Putamen (tissue), 1 donor: ENCODE results near the gene BST1.
A peak's percentile ranks its signal among the peaks of the same experiment; 100 is the strongest.

ENCODE experiments used
- DNase-seq: peaks from one replicate; pipeline ENCODE4 v3.0.0-alpha.2; 2016; ENCODE audit warnings: low spot score

Gene BST1

DNA sequence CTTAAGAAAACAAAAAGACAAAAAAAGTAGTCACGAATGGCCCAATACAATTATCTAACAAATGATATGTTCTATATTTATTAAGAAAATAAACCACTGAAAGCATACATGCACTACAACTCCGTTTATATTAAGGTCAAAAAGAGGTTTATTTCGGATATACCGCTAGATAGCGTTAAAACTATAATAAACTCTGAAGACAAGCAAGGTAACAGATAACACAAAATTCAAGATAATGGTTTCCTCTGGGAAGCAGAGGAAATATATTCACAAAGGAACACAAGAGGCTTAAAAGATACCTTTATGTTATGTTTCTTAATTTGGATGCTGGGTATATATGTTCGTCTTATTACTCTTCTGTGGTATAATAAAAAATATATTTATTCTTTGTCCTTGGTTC, 26.0 kb upstream of the BST1 start:
- DNase-seq, result no peak

DNA sequence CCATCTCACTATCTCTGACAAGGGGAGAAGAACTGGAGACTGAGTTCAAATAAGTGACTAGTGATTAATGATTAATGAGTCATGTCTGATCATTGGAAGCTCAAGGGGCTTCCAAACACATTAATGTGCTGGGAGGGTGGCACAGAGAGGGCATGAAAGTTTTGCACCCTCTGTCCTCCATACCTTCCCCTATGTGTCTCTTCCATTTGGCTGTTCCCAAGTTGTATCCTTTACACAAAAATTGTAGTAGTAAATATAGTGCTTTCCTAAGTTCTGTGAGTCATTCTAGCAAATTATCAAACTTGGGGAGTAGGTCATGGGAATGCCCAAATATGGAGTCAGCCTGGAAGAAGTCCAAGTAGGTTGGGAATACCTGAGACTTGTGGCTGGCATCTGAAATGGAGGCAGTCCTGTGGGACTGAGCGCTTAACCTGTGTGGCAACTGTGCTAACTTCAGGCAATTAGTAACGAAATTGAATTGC, 25.3 kb upstream of the BST1 start:
- DNase-seq, result no peak

DNA sequence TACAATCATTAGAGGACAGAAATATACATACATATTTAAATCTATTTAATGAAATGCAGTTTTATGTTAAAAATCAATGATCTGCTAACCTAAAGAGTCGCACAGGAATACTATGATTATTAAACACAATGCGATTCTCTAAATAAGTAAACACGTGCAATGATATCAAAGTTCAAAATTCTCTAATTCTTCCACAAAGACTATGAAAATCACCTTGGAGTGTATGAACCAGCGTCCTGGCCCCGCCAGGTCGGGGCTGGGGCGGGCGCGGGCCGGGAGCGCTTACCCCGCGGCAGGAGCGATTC, 21.8 kb upstream of the BST1 start:
- no peak for DNase-seq

DNA sequence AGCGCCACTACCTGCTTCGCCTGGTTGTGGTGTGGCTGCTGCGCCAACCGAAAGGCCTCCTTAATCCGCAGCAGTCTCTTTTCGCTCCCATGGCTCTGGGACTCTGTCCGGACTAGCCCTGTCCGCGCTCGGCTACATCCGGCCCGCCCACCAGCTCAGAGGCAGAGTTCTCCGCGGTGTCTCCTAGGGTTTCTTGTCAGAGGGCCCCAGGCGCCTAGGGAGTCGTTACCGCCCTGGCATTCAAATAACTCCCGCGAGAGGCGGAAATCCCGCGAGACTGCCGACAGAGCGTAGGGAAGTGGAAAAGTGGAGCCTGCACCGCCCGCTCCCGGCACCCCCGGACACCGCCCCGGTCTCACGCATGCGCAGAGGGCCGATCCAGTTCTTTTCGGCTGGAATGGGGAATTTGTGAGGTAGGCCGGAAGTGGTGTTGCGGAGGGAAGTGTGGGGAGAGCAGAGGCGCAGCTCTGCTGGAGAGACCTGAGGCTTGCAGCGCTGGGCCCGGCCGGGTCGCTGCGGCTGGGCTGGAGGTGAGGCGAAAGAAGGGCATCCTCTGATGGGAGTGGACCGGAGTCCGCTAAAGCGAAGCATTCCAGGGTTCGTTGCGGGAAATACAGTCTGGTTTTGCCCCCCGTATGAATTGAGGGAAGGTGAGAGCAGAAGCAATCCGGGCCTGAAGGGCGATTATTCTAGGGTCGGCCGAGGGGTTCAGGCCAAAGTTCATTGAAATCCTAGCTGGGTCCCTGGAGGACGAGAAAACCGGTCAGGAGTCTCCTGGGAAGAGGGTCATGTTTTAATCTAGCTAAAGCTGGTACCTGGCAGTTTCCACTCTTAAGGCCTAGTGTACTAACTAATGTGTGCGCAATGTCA, 21.3 kb upstream of the BST1 start, which contains the start of gene FAM200B:
Gene FAM200B (plus strand): TSS at position 456 of the 870 bp plus-strand sequence. CDS start 5,151 bp downstream, outside the sequence.
- peak; percentile 98 for DNase-seq

DNA sequence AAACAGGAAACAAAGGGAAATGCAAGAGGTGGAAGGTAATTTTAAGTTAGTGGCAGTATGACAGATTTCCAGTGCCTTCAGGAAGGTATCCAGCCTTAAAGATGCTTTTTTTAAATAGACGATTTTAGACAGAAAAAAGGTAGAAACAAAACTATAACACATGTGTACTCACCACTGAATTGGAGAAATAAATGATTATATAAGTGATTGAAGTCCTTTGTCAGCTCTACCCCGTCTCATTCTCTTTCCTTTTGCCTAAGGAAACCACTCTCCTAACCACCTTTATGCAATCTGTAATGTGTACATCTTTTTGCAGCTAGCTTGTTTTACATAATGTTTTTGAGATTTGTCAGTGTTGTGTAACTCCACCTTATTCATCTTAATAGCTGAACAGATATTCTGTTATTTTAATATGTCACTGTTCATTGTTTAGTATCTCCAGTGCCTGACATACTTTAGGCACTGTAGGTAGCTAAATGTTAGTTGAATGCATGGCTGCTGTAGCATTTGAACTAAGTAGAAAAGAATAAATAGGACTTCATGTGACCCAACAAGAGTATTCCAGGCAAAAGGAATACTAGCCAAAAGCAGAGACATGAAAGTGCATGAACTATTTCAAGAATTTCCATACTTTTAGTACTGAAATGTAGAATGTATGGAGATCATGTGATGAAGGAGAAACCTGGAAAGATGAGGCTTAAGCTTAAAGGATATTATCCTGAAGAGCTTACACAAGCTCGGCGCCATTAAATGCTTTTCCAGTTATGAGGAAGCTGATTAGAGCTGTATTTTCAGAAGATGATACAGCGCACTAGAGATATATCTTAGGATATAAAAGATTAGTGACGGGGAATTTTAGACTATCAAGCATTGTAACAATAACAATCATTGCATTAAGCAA, 20.4 kb upstream of the BST1 start:
- DNase-seq, result peak; percentile 22

DNA sequence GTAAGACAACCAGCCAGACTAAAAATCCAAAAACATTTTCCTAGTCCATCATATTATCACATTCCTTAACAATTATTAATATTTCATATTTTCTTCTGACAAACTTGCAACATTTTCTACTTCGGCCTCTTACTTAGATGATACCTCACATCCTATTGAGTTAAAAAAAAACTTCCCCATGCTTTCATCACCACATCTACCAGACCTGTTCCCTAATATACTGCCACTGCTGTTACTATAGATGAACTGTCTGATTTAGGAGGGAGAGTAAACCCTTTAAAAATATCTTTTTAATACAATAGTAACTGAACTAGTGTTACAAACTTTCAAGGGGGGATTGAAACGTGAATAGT, 19.7 kb upstream of the BST1 start:
- DNase-seq, result no peak

DNA sequence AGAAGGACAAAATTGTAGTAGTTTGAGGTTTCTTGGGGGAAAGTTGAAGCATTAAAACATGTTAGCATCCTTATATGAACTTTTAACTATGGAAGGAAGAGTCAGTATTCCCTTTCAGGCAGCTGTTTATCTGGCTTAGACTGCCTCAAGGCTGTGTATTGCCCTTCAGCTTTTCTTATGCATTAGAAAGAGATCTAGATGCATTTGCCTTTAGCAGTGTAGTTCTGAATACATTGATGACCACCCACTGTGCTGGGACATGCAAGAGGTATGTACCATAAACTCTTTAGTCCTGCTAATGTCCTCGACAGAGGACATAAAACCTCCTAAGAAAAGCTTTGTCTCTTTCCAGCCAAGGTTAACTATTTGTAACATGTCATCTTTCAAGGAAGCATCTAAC, 18.4 kb upstream of the BST1 start:
- no peak for DNase-seq

DNA sequence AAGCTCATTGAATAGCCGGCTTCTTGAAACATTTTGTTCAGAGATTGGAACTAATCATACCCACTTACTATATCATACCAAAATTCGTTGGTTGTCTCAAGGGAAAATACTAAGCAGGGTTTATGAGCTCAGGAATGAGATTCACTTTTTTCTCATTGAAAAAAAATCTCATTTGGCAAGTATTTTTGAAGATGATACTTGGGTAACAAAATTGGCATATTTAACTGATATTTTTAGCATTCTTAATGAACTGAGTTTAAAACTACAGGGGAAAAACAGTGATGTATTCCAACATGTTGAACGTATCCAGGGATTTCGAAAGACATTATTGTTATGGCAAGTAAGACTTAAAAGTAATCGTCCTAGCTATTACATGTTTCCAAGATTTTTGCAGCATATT, 14.8 kb upstream of the BST1 start:
- no peak for DNase-seq

DNA sequence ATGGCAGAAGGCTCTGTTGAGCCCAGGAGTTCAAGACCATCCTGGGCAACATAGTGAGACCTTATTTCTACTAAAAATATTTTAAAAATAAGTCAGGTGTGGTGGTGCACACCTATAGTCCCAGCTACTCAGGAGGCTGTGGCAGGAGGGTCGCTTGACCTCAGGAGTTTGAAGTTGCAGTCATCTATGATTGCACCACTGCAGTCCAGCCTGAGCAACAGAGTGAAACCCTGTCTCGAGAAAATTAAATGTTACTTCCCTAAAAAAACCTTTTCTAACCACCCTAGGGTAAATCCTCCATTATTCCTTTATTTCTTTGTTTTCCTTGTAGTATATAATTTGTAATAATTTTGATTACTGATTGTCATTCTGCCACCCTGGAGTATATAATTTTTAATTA, 13.3 kb upstream of the BST1 start:
- no peak for DNase-seq

DNA sequence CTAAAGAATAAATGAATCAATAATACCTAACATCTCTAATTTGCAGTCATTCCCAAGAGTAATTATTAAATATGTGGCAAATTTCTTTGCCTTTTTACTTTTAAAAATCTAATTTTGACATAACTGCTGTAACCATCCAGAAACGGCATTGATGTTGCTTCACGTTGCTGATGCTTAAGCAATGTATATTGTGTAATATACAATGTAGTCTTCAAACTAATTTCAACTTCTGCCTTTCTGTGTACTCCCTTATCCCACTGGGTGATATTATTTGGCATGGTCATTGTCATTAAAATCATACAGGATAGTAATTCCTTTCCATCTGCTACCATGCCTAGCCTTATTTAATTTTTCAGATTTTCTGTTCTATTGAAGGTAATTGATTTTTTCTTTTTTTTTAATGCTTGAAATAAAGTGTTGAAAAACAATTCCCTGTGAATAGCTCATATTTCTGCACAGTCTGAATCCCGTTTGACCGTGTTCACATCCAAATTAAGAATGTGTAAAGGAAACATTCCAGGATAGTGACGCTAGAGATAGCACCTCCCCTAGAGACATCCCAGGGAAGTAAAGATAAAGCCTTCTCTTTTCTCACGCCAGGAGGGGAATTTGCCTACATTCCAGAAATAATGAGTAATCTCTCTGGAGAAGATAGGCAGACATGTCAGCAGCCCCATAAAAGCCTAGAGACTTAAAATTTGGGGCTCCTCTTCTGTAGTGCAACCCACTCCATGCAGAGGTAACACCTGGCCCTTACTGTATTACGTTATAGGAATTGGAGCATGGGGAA, 12.7 kb upstream of the BST1 start:
- DNase-seq, result no peak

DNA sequence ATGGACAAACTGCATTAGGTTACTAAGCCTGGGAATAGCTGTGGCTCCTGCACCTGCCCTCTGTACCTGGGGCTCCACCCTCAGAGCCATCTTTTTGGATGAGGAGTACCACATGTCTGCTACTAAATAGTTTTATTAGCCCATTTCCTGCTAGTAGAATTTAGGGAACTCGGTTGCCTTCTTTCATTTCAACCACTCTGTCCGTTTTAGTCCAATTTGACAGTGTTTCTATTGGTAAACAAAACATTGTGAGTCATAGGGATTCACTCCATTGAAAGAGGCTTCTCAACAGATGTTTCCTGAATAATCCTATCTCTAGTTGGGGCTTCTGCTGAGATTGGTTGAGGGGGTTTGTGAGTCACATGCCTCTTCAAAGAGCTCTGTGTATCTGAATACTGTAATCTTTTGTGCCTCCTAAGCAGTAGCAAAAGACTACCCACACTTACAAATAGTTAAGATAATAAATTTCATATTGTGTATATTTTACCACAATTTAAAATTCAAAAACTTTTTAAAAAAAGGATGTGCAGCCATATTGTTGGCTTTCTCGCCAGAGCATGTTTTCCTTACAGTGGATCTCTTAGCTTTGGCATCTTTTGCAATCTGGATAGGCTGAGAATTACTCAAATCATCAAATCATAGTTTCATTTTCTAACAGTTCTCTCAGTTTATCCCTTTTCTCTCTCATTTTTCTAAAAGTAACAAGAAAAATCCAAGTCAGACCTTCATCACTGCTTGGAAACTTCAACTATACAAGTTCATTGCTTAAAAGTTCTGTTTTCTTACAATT, 11.3 kb upstream of the BST1 start:
- DNase-seq, result peak; percentile 63

DNA sequence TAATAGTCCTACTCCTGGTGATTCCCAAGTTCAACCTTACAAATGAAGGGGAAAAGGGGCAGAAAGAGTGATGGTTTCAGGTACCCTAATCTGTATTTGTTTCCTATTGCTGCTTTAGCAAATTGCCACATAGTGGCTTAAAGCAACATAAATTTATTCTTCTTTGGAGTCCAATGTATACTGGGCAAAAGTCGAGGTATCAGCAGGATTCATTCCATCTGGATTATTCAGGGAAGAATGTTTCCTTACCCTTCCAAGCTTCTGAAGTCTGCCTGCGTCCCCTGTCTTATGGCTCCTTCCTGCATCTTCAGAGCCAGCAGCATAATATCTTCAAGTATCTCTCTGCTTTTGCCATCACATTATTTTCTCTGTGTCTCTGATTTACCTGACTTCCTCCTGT, 10.3 kb upstream of the BST1 start:
- DNase-seq, result no peak

DNA sequence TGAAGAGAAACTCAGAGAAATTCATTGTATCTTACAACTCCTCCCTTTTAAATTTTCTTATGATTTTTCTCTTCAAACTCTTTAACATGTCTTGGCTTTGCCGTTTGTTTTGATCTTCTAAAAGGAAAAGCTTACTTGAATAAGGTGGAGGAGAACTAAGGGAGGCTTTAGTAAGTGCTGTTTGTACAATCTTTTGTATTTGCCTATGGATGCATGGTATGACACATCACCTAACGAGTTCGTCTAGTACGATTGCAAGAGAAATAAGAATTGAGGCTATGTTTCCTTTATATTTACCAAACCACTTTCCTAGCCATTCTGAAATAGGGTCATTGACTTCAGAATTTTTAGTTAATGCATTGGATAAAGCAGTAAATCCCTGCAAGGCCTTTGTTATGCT, 8.4 kb upstream of the BST1 start:
- no peak for DNase-seq

DNA sequence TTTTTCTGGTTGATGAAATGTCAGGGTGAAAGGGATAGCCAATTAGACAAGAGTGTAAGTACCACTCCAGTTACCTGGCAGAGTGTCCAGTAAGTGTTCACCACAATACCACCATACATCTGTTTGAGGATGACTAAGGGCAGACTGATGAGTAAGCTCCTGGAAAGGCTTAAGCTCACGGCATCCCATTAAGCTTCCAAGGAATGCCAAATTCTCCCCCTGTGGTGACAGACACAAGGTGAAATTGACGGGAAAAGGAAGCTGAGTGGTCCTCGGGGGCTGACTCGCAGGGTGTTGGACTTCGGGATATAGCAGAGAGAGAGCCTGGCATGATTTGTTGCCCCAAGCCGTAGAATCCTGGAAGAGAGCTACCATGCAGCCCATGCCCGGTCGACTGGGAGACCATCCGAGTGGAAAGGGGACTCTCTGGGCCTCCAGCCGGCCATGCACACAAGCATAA, 7.6 kb upstream of the BST1 start:
- no peak for DNase-seq

DNA sequence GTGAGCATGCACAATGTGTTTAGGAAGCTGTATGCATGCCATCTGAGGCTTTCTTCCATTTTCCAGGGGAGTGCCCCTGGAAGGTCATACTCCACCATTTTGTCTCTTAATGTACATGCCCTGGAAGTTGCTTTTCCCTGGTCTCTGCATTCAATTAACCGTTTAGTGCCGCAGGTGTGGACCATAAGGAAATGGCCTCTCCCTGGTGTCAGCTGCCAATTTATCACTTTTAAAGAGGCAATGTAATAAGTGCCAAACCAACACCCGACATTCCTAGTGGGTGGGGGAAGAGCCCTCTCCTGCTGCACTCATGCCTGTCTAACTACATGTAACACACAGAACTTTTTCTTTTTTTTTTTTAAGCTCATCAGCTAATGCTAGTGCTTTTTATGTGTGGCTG, 7.1 kb upstream of the BST1 start:
- DNase-seq, result no peak

DNA sequence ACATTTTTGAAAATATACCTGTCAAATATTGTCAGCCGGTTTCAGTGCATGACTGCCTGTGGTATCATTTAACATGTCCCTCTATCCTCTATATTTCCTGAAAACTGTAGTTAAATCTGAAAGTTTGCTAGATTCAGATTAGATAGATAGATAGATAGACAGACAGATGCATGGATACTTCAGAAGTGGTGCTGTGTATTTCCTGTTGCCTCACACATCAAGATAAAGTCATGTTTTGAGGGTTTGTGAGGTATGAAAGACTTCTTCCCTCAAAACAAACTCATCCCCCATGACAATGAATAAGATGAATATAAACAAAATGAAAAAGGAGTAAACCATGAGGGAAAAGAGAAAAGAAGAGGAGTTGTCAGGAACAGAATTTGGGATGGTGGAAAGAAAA, 6.0 kb upstream of the BST1 start:
- DNase-seq, result no peak

DNA sequence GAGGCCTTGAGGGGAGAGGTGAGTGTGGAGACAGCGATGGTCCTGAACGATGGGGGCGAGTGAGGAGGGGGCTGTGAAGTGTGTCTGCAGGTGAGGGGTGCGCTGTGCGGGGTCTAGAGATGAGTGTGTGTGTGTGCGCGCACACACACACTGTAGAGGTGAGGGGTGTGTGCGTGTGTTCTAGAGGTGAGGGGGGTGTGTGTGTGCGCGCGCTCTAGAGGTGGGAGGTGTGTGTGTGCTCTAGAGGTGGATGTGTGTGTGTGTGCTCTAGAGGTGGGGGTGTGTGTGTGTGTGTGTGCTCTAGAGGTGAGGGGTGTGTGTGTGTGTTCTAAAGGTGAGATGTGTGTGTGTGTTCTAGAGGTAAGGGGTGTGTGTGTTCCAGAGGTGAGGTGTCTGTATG, 574 bp downstream of the BST1 start:
- no peak for DNase-seq

DNA sequence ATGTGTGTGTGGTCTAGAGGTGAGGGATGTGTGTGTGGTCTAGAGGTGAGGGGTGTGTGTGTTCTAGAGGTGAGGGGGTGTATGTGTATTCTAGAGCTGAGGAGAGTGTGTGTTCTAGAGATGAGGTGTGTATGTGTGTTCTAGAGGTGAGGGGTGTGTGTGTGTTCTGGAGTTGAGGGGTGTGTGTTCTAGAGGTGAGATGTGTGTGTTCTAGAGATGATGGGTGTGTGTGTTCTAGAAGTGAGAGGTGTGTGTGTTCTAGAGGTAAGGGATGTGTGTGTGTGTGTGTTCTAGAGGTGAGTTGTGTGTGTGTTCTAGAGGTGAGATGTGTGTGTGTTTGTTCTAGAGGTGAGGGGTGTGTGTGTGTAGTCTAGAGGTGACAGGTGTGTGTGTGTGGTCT, 1.3 kb downstream of the BST1 start:
- no peak for DNase-seq

DNA sequence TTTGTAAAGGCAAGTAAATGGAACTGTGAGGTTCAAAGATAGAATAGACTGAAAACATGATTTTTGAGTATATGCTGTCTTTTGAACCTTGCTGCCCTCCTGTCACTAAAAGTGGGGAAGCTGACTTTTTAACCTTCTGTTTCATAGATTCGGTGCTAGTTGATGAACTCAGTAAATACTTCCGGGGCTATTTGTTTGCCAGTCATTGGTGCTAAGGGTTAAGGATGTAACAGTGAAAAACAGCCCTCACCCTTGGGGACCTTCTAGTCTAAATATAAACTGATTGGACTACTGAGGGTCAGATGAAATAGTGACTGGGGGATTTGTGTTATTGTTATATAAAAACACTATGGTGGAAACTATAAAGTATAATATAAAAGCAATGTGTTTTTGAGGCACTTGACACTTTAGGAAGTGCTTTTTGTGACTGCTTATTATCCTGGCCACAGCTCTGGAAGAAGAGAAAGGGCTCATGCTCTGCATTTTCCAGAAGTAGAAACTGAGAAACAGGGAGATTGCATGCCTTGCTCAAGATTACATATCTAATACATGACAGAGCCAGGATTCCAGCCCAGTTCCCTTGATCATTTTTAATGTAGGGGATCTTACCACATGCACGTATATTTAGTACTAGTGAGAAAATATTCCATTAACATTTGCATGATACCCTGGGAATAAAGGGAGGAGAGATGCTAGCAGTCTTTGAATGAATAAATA, 3.9 kb downstream of the BST1 start:
- DNase-seq, result no peak

DNA sequence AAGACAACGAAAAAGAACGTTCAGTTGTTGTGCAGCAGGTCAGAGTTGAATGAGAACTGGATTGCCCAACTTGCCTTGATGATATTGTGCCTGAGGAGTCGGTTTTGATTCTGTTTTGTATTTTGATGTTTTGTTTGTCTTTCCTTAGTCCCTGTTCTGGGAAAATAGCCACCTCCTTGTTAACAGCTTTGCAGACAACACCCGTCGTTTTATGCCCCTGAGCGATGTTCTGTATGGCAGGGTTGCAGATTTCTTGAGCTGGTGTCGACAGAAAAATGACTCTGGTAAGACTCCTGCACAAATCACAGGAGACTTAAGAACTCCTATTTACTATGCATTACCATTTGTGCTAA, 4.5 kb downstream of the BST1 start:
- DNase-seq, result no peak

DNA sequence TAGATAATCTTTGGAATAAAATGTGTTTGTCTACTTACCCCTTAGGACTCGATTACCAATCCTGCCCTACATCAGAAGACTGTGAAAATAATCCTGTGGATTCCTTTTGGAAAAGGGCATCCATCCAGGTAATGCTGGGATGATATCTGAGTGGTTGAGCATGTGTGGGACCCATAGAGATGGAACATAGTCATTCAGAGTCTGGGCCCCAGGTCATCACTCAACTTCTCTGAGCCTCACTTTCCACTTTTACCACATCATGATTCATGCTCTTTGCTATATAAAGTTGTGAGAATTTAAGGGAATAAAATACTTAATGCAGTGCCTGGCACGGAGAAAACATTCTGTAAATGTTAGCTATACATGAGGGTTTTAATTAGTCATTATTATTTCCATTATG, 8.9 kb downstream of the BST1 start:
- no peak for DNase-seq
